GM12864 (cell line): ENCODE data around the gene TTLL4.

ENCODE experiments used
- DNase-seq: peaks from one replicate; pipeline ENCODE4 v3.0.0-alpha.2; 2011; ENCODE audit warnings: low read depth
- H3K4me3 ChIP-seq: 2 replicates; pipeline ENCODE4 v1.5.1; 2011; ENCODE audit warnings: mild to moderate bottlenecking, low read depth, low read length, control low read depth
- CTCF ChIP-seq: IDR thresholded peaks from 2 replicates; pipeline ENCODE4 v1.5.1; 2011; ENCODE audit warnings: low read depth, mild to moderate bottlenecking, moderate library complexity, low read length, control low read depth, inconsistent platforms; ENCODE audit errors: missing control alignments

The TTLL4 gene

GRCh38 chr2:218694405-218695145, 16.1 kb upstream of the TTLL4 start:
- no peak overlapping the region for H3K4me3 ChIP-seq
- DNase-seq = no peak
- TF ChIP-seq CTCF = no peak

GRCh38 chr2:218698885-218699284, 11.8 kb upstream of the TTLL4 start:
- H3K4me3 ChIP-seq = no peak overlapping the region
- TF ChIP-seq CTCF = no peak

GRCh38 chr2:218701806-218702205, 8.8 kb upstream of the TTLL4 start:
- no peak overlapping the region for H3K4me3 ChIP-seq
- no peak for DNase-seq
- TF ChIP-seq CTCF = no peak

More at GRCh38 chr2:218698885-218699284, 11.8 kb upstream of the TTLL4 start:
- no peak for DNase-seq

- DNase-seq = no peak
- no peak for TF ChIP-seq CTCF
- no peak overlapping the region for H3K4me3 ChIP-seq
These were observed 7.3 kb upstream of the TTLL4 start for GRCh38 chr2:218703341-218703740.

GRCh38 chr2:218708086-218708485, 2.5 kb upstream of the TTLL4 start:
- DNase-seq = peak; percentile 88
- TF ChIP-seq CTCF = no peak

GRCh38 chr2:218709908-218710307, 727 bp upstream of the TTLL4 start:
- H3K4me3 ChIP-seq = no peak overlapping the region

More at GRCh38 chr2:218708086-218708485, 2.5 kb upstream of the TTLL4 start:
- no peak overlapping the region for H3K4me3 ChIP-seq

More at GRCh38 chr2:218709908-218710307, 727 bp upstream of the TTLL4 start:
- DNase-seq = no peak
- no peak for TF ChIP-seq CTCF
